NCI-H1105 (cell line): ENCODE data around the gene MAML2.
A peak's percentile ranks its signal among the peaks of the same experiment; 100 is the strongest.
"Not testable (repeated sequence)": the region's sequence is repeated elsewhere in the genome, so short reads cannot be mapped to it uniquely, and the experiment has no call there.

ENCODE experiments used
- DNase-seq: peaks from one replicate; lab custom pipeline; 2025; lab: John Stamatoyannopoulos, UW

The MAML2 gene

DNA sequence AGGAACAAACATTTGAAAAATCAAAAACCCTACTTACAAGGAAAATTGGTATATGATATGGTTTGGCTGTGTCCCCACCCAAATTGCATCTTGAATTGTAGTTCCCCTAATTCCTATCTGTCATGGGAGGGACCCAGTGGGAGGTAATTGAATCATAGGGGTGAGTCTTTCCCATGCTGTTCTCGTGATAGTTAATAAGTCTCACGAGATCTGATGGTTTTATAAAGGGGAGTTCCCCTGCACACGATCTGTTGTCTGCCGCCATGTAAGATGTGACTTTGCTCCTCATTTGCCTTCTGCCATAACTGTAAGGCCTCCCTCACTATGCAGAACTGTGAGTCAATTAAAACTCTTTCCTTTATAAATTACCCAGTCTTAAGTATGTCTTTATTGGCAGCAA is 74.5 kb downstream of the MAML2 start:
- DNase-seq = not testable (repeated sequence)

DNA sequence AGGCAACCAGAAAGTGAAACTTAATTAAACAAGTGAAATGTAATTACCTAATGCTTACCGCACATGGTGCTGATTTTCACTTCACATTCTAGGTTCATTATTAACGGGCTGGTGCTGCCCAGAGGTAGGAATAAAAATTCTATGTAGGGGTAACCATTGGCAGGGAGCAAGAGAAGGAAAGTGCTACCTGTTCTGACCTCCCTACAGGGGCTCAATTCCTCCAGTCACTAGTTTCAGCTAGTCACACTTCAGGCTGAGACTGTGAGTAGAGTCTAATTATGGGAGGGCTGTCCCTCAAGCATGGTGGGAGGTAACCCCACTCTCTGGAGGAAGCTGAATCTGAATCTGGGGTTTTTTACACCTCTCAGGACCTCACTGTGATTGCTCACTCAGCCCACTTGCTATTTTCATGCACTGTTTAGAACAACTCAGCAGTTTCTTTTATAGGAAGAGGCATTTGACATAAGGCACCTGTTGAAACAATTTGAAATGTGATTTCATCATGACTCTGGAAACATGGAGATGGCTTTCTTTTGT is 75.4 kb downstream of the MAML2 start:
- DNase-seq = no peak

DNA sequence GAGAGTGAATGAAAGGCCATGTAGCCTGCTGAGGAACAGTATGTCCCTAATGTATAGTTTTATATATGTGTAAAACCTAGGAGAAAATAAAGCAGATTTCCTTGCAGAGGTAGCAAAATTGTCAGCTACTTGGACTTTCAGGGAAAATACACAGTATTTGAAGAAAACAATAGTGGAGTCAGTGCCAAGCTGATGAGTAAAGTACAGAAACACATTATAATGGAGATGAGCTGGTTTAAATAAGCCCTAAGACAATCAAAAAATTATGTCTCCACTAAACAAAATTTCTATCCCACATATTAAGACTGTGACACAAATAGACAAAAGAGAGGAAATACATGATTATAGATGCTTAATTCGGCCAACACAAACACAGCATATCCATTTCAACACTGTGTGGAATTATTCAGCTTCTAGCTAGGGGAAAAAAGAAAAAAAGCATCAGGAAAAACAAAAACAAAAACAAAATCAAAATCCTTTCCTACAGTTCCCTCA is 75.9 kb downstream of the MAML2 start:
- DNase-seq = no peak

GRCh38 chr11:96265972-96266371 is 77.0 kb downstream of the MAML2 start:
- no peak for DNase-seq

DNA sequence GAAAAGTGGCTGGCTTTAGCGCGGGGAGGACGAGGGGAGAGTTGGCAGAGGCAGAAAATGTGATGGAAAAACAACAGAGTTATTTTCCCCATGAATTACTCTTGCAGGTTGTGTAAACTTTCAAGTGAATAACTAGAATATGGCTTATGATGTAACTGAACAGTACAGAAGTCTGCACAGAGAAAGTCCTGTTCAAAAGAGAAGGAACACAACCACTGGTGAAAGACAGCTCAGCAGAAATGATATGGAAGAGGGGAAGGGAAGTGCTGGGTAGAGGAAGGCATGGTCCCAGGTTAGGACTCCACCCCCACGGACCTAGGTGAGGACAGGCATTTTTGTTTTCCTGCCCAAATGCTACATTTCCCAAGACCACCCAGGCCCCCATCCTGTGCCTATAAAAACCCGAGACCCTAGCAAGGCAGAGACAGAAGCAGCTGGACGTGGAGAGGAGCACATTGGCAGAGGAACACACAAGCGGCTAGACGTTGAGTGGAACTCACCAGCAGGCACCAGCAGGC is 77.7 kb downstream of the MAML2 start:
- no peak for DNase-seq

GRCh38 chr11:96264364-96264763 is 78.6 kb downstream of the MAML2 start:
- DNase-seq = no peak

DNA sequence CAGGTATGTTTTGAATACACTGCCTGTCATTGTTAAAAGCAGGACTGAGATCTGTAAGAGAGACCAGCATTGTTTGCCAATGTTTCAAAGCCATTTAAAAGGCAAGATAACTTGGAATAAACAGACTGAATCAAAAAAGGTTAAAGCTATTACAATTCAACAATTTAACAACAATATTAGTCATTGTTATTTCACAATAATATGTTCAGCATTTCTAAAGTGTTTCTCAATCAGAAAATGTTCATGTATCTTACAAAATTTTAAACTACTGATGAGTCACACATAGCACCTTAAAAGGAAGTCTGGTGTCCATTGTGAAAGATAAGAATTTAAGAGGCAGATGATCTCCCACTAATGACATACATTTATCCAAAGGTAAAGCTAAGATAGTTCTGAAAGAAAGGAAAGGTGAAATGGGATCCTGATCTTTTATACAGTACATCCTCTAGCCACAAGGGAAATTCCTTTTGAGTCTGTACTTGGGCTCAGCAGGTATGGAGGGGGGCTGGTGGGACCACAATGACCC is 79.7 kb downstream of the MAML2 start:
- DNase-seq = no peak

GRCh38 chr11:96260532-96260931 is 82.5 kb downstream of the MAML2 start:
- no peak for DNase-seq

DNA sequence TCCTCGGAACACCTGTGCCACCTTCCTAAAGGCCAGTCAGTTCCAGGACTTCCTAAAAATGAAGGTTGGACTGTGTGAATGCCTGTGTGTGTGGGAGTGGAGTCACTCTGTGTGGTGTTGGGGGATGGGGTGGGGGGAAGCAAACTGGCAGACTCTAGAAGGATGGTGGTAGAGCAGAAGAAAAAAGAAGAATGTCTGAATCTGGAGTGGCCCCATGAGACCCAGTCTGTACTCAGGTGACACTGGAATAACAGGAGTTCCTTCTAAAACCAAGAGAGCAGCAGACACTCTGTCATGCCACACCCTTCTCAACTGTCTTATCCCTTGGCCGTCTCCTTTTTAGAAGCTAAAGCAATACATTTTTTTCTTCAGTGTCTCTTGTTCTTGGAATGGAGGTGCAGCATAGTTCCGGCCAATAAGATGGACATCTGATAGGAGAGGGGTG is 82.9 kb downstream of the MAML2 start:
- DNase-seq = no peak

- no peak for DNase-seq
These were observed 83.7 kb downstream of the MAML2 start for GRCh38 chr11:96259134-96259830.

DNA sequence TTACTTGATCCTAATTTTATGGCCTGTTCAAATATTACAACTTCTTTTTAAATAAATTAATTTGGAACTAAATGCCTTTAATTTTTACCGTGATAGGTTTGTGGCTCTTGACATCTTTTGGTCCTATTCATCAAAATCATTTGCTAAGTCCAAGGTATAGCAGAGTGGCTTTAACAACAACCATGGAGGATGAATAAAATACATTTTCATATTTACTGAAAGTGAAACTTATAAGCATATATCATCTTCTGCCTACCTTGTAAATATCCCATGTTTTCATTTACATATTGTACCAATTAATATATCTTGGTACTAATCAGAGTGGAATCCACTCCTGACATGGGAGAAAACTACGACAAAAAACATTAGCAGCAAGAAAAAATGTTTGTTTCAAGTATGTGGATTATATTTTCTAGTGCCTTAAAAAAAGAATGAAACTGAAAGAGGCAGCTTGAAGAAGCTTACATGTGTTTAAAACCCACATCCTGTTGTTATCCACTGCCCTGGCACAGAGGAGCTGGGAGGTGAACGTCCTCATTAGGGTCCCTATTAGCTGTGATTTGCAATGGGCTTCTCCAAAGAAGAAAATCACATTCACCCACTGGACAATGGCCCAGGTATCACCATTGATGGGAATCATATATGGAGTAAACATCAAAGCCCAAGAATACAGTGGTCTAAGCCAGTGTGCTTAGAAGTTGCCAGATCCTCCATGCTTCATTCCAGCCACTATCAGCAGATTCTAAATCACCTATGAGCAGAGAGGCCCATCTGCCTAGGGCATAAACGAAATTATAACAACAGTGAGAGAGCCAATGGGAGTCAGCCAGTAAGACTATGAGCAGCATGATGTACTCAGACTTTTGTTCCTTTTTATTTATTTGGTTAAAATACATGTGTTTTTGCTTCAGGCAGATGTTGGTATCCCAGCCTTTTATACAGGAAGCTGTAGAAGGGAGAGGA is 84.7 kb downstream of the MAML2 start:
- DNase-seq = no peak

- no peak for DNase-seq
These were observed 86.0 kb downstream of the MAML2 start for GRCh38 chr11:96257036-96257435.

GRCh38 chr11:96256215-96257011 is 86.6 kb downstream of the MAML2 start:
- DNase-seq = no peak

DNA sequence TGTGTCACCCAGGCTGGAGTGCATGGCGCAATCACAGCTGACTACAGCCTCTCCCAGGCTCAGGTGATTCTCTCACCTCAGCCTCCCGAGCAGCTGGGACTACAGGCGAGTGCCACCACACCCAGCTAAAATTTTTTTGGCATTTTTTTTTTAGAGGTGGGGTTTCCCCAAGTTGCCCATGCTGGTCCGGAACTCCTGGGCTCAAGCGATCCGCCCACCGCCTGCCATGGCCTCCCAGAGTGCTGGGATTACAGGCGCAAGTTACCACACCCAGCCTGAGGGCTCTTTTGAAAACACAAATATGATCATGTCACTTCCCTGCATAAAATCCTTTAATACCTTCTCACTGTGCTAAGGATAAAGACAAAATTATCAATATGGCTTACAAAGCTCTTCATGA is 88.1 kb downstream of the MAML2 start:
- no peak for DNase-seq

- DNase-seq = no peak
These were observed 88.9 kb downstream of the MAML2 start for GRCh38 chr11:96254087-96254486.

DNA sequence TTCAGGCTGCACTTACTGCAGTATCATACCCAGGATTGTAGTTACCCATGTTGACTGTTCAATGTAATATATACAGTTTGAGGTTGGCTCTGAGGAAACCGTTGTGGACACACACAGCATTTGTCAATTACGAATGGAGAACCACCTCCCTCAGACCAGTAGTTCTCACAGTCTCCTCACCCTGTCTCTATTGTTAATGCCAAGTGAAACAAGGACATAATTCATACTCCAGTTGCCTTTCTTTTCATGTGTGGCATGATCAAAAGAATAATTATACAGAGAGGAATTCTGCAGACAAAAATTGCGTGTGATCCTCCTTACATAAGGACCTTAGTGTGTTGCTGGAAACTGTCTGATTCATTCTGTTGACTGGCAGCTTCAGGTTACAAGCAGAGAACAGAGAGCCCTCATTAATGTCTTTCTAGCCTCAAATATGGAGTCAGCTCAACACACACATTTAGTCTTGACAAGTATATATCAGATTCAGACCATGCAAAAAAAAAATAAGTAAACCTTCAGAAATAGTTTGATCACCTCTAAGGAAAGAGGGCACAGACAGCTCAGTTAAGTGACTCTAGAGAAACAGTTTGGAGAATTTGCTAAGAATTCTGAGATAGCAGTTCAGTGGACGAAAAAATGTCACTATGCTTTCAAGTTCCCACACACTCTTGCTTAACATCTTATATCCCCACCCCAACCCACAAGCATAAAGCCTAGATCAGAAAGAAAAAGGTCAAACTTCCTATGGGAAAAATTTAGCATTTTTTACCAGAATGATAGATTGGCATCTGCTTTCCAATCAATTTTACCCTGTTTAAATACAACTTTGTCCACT is 96.1 kb downstream of the MAML2 start:
- DNase-seq = no peak

DNA sequence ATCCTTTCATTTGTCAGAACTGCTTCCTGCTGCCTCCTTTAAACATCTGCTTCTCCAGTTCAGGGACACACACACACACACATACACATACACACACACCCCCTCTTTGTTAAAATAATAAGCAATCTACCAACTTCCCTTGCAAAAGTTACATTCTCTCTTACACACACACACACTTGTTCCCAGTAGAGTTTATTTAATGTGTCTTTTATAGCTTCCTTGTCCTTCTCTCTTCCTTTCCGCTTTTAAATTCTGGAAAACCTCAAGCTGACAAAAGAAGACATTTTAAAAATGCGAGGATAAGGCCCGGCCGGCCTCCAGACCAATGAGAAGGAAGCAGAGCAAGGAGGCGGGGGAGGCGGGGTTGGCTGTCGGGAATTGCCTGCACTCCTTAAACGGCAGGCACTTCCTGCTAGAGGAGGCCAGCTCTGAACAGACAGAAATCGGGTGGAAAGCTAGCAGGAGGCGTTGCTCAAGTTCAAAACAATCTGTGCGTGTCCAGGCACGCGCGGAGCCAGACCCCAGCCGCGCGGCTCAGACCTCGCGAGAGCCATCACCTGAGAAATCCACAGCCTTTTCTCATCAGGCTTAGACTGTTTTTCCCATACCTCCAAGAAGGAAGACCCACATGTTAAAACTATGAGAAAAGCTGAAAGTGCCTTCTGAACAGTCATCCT is 99.9 kb downstream of the MAML2 start:
- DNase-seq = peak; percentile 88

GRCh38 chr11:96242191-96242847 is 100.7 kb downstream of the MAML2 start:
- peak; percentile 51 for DNase-seq

DNA sequence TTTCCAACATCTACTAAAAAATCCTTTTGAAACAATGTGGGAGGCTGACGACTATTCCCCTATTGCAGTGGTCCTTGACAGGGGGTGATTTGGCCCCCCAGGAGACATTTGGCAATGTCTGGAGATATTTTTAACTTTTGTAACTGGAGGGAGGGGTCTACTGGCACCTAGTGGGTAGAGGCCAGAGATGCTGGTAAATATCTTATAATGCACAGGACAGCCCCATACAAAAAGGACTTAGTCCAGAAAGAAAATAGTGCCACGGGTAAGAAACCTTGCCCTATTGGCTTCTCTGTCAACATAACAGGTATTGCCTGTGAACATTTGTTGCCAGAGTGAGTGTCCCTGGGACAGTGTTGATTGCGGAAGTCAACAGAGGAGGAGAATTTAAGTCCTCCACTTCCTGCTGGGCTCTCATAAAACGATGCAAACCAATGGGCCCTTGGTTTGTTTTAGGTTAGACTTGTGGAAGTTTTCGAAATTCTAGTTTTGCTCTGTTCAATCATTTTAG is 101.6 kb downstream of the MAML2 start:
- DNase-seq = no peak
